ENCODE measurements around the gene ATG9A.

The ATG9A gene

DNA sequence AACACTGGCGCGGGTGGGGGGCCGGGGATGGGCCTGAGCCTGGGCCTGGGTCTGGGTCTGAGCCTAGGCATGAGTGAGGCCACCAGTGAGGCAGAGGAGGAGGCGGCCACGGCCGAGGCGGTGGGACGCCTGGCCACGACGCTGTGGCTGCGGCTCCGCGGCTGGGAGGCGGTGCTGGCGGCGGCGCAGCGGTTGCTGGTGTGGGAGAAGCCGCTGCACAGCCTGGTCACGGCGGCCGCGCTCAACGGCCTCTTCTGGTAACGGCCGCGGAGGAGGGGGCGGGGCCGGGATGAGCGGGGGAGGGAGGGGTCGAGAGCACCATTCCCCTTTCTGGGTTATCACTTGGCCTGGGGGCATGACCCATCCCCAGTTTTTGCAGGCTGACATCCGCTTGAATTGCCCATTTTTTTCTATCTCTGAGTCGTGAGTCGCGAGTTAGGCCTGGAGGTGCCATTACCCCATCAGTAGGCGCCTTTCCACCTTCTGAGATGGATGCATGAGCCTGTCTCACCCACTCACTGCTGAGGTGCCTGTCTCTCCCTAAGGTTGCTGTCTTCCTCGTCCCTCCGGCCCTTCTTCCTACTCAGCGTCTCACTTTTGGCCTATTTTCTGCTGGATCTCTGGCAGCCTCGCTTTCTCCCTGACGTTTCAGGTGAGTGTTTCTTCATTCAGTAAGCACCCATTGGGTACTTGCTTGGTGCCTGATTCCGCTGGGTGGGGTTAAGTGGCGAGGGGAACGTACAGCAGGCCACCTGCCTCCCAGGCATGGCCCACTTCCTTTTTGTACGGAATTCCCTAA lies 50.9 kb downstream of the ATG9A start:
- peak overlapping the region; percentile 78 for H3K4me3 ChIP-seq (ENCODE audit: low read depth, low read length)

DNA sequence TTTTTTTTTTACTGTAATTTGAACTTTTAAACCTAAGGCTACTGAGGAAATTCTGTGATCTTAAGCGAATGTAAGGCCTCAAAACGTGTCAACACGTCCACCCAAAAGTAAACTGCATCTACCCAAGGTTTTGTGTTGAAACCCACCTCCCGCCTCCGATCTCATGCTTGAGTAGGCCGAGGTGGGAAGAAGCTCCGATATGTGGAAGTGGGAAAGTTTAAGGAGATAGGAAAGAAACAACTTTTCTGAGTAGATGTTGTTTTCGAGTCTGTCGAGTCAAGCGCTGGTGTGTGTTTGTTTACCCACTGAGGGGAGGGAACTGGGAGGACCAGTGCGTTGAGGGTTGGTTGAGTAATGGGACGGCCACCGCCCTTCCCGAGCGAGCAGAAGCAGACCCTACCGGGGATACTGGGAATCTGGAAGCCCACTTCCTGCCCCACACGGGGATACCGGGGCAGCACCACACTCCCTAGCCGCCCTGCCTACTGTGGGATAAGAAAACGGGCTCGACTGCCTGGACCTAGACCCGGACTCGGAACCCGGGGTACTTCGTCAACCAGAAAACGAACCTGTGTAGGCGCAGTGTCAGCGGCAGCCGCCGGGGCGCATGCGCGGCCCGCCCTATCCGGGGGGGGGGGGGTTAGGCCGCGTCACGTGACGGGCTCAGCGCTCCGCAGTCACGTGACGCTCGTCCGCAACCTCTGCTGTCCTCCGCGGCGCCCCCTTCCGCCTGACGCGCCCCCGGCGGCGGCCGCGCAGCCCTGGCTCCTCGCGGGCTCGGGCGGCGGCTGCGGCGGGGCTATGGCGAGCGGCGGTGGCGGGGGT lies 51.7 kb downstream of the ATG9A start, which contains the start of gene RETREG2:
TSS of gene RETREG2 (plus strand) at position 724 of the 825 bp plus-strand sequence. CDS start at position 802, 78 bp downstream.
- peak within 1 kb of the TSS; percentile 78 for H3K4me3 ChIP-seq (ENCODE audit: low read depth, low read length)

DNA sequence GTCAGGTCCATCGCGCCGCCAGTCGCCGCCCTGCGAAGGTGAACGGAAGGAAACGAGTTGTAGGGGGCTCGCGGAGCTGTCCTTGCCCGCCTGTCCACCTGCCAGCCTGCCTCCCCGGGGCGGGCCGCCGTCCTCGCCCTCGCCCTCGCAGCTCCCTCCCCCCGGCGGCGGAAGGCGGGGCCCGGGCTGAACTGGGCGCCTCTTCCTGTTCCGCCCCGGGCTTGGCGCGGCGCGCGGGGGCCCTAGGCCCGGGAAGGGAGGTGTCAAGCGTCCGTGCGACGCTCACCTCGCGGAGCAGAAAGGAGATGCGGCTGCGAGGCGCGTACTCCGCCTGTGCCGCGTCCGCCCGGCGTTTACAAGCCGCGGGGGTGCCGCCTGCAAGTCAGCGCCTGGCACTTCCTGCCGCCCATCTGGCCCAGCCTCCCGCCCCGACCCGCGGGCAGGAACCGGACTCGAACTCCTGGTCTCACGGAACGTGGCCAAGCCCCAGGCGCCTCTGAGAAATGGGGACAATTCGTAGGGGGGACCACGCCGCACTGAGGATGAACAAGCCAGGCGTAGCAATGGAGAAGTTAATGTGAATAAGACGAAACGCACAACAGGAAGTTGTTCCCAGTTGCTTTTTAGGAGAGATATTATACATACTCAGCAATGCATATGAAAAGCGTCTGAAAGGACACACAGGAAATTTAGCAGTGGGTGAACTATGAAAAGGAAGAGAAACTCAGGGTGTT lies 52.5 kb downstream of the ATG9A start, which contains the start of gene CNPPD1:
TSS of gene CNPPD1 (minus strand) at position 108 of the 734 bp plus-strand sequence. CDS start at position 11, 97 bp downstream.
- peak within 1 kb of the TSS; percentile 78 for H3K4me3 ChIP-seq (ENCODE audit: low read depth, low read length)

DNA sequence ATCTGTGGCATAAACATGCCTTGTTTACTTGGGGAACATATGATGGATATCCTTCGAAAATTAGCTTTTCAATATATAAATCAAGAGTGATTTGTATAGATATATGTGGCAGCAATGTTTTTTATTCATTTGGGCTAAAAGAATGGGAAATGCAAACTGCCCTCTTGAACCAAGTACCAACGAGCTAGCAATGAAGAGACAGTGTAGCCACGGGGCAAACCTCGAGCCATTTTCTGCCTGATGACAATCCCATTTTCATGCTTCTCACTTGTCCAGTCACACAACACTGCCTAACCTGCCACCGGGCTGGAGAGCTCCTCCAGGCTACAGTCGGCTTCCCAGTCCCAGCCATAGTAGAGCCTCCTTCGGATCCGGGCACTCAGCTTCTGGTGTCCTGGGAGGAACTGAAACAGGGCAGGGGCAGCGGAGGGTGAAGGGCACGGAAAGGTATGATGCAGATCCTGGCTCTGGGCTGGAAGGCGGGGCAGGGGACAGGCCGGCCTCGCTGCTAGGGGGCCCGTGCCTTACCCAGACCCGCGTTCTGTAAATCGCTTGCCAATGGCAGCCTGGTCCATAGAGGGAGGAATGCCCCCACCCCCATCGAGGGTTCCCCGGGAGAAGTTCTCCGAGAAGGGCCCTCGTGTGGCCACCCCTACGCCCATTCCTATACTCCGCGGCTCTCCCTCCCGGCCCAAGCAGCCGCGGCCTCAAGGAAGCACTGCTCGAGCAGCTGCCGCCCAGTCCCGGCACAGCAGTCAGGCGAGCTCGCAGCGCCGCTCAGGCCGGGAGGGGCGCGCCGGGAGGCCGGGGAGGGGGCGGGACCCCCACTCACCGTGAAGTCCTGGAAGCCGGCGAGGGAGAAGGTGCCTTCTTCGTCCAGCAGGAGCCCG lies 53.3 kb downstream of the ATG9A start:
- peak overlapping the region; percentile 78 for H3K4me3 ChIP-seq (ENCODE audit: low read depth, low read length)

DNA sequence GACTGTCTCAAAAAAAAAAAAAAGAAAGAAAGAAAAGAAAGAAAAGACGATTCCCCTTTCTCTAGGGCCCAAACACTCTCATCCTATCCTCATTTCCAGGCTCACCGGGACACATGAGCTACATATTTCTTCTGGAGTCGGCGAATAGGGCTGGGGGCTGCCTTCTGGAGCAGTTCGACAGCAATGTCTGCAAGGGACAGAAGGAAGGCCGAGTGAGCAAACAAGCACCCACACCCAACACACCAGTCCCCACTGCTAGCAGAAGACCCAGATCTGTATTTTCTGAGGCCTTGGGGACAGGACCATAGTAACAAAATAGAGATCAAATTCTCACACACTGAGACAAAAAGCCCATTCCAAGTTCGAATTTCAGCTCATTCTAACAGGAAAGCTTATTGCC lies 54.0 kb downstream of the ATG9A start:
- H3K4me3 ChIP-seq (ENCODE audit: low read depth, low read length) = peak overlapping the region; percentile 78

DNA sequence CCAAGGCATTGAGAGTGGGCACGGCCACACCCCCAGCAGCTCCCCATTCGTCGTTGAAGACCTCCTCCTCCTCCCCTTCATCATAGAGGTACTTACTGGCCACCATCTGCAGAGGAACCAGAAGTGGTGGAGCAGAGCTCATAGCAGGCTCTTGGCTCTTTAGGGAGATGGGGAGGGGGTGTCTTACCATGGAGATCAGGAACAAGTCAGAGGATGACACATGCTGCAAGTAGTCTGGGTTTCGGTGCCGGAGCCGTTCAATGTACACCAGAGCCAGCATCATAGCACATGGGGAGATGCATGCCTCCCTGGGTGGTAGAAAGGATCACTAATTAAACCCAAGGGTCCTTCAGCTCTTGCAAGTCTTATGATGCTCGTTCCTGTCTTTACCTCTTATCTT lies 54.6 kb downstream of the ATG9A start:
- H3K4me3 ChIP-seq (ENCODE audit: low read depth, low read length) = no peak overlapping the region

DNA sequence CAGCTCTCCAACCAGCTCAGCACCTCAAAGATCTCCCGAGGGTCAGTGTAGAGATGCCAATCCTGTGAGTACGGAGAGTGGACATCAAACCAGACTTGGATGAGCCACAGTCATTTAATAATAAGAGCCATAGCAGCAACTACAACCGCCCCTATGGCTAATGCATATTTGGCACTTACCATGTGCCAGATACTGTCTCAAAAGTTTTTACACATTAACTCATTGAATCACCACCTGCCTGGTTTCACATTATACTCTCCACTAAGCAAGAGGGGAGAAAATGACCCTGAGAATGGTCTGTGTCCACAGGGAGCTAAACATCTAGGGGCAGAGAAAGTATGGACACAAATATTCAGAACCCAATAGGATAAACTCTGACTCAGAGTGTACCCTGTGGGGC lies 55.3 kb downstream of the ATG9A start:
- no peak overlapping the region for H3K4me3 ChIP-seq (ENCODE audit: low read depth, low read length)

DNA sequence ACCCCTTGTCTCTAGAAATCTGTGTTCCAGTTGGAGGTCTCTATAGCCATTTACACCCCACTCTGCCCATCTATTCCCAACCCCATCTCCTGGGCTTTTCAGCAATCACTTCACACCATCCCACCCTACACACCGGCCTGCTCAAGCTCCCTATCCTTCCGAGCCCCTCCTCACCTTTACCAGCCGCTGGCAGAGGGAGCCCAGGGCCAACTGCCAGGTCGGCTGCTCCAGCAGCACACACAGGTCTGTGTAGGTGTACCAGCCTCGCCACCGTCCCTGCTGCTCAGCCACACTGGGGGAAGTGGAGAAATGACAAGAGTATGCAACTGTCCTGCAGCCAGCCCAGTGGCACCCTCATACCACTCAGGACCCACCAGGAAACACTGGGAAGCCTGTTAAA lies 56.3 kb downstream of the ATG9A start:
- H3K4me3 ChIP-seq (ENCODE audit: low read depth, low read length) = no peak overlapping the region

DNA sequence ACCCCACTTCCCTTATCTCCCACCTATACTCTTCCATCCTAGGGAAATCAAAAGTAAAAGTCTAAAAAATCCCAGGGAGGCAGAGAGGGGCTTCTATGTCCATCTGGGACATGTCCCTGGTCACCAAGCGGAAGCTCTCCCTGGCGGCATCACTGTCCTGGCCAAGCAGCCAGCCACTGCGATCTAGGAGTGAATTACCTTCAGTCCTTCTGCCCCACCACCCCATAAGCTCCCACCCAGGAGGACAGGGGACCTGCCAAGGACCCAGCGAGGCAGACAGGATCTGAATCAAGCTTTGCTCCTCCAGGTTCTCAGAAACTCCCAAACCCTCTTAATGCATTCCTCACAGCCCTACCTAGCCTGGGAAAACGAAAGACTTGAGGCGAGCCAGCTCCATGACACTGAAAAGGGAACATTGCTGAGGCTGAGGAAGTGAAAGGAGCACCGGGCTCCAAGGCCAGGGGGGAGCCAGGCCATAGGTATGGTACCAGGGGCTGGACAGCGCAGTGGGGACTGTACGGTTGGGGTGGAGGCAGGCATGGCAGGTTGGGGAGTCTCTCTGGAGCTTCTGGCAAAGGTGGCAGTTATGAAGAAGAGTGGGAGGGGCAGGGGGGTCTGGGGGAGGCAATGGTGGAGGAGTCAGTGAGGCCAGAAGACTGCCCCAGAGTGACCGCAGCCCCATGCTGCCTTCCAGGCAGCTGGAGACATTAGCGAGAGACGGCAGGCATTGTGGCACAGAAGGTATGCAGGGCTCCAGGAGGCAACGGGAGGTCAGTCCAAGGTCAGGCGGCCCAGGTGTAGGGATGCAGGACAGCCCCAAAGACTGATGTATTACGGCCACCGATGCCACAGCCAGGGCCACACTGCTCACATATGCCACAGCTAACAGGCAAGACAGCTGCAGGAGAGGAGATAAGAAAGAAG lies 56.9 kb downstream of the ATG9A start:
- no peak overlapping the region for H3K4me3 ChIP-seq (ENCODE audit: low read depth, low read length)

DNA sequence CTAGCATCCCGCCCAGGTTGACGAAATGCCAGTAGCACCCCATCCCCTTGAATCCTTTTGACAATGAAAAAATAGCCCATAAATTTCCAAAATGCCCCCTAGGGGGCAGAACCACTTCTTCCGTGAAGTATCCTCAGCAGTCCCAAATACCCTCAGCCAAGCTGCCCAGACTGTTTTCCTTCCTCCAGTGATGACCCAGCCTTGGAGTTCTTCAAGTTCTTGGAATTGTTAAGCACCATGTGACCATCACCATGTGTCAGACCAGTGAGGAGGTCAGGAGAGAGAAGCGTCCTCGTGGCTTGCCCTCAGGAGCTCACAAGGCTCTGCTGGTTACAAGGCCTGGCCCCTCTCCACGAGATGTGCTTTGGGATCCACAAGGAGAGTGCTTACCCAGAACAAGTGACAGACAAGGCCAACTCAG lies 58.2 kb downstream of the ATG9A start:
- H3K4me3 ChIP-seq (ENCODE audit: low read depth, low read length) = no peak overlapping the region

DNA sequence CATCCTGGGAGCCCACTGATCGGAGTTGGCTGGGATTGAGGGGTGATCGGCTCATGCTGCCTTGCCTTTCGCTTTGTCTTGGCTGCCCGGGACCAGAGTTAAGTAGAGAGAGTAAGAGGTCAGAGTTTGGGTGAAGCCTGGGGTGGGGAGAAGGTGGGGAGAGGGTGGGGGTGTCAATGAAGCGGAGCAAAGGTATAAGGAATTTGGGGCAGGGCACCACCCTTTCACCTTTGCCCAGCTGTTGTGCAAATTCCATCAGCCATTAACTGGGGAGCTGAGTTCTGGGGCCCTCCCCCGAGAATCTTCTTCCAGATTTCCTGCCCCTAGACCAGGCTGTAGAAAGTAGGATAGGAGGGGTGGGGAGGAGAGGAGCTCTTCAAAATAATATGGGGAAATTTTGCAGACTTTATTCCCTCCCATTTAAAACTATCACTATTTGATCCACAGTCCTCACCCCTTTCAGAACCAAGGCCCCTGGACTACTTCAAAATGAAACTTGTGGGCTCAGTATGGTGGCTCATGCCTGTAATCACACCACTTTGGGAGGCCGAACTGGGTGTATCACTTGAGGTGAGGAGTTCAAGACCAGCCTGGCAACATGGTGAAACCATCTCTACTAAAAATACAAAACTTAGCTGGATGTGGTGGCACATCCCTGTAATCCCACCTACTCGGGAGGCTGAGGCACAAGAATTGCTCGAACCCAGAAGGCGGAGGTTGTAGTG lies 59.3 kb downstream of the ATG9A start, which contains the start of gene SLC23A3:
TSS of gene SLC23A3 (minus strand) at position 100 of the 725 bp plus-strand sequence. CDS start at position 55, 45 bp downstream.
- H3K4me3 ChIP-seq (ENCODE audit: low read depth, low read length) = no peak within 1 kb of the TSS

Measured in iPS-11a (cell line).